ENCODE data around the gene CDH4.

DNA sequence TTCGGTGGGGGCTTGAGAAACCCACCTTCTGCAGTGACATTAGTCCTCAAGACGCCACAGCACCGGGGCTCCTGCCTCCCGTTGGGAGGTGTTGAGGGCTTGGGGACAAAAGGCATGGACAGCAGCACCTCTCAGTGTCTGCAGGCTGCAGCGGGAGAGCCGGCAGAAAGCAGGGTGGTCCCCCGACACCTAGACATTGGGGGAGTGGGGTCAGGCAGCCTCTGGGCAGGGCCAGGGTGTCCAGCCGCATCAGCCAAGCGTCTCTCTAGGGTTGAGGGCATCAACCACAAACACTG, 549.0 kb downstream of the CDH4 start:
- TF ChIP-seq SIN3A (IDR thresholded peaks at IDR 0.05; ENCODE audit: borderline replicate concordance, insufficient read depth, low read length) (no peak), TAF1 (IDR thresholded peaks at IDR 0.05; ENCODE audit: borderline replicate concordance, insufficient read depth, low read length) (no peak)
- TF ChIP-seq, protein P1, sequence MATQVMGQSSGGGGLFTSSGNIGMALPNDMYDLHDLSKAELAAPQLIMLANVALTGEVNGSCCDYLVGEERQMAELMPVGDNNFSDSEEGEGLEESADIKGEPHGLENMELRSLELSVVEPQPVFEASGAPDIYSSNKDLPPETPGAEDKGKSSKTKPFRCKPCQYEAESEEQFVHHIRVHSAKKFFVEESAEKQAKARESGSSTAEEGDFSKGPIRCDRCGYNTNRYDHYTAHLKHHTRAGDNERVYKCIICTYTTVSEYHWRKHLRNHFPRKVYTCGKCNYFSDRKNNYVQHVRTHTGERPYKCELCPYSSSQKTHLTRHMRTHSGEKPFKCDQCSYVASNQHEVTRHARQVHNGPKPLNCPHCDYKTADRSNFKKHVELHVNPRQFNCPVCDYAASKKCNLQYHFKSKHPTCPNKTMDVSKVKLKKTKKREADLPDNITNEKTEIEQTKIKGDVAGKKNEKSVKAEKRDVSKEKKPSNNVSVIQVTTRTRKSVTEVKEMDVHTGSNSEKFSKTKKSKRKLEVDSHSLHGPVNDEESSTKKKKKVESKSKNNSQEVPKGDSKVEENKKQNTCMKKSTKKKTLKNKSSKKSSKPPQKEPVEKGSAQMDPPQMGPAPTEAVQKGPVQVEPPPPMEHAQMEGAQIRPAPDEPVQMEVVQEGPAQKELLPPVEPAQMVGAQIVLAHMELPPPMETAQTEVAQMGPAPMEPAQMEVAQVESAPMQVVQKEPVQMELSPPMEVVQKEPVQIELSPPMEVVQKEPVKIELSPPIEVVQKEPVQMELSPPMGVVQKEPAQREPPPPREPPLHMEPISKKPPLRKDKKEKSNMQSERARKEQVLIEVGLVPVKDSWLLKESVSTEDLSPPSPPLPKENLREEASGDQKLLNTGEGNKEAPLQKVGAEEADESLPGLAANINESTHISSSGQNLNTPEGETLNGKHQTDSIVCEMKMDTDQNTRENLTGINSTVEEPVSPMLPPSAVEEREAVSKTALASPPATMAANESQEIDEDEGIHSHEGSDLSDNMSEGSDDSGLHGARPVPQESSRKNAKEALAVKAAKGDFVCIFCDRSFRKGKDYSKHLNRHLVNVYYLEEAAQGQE (IDR thresholded peaks at IDR 0.05; ENCODE audit: insufficient read depth in 1 of 2, low read depth in 2 of 2, low read length in 2 of 2): no peak

Measured in PFSK-1 (cell line).